ENCODE results near the gene RO60.

Gene RO60

GRCh38 chr1:193104907-193105820 is 45.8 kb downstream of the RO60 start, which contains the start of gene GLRX2:
TSS of gene GLRX2 (minus strand) at chr1:193105414. CDS start at chr1:193105382, 32 bp downstream.
- H3K4me3 ChIP-seq (ENCODE audit: low read depth, low read length) = peak within 1 kb of the TSS; percentile 69
- DNase-seq (ENCODE audit: low read depth) = no peak
- no peak; the same call in 1 of the 2 replicates for TF ChIP-seq CTCF (IDR thresholded peaks at IDR 0.05; ENCODE audit: control insufficient read depth, extremely low read depth, insufficient read depth)

- TF ChIP-seq CTCF (IDR thresholded peaks at IDR 0.05; ENCODE audit: control insufficient read depth, extremely low read depth, insufficient read depth) = no peak
- peak overlapping the region; percentile 69 for H3K4me3 ChIP-seq (ENCODE audit: low read depth, low read length)
- DNase-seq (ENCODE audit: low read depth) = no peak
Measured at GRCh38 chr1:193105821-193106177, 46.4 kb downstream of the RO60 start.

GRCh38 chr1:193108471-193108870 is 49.1 kb downstream of the RO60 start:
- TF ChIP-seq CTCF (IDR thresholded peaks at IDR 0.05; ENCODE audit: control insufficient read depth, extremely low read depth, insufficient read depth) = no peak
- peak; percentile 92 for DNase-seq (ENCODE audit: low read depth)
- no peak overlapping the region for H3K4me3 ChIP-seq (ENCODE audit: low read depth, low read length)

All from LNCaP clone FGC (cell line).